ENCODE data around the gene ZDHHC16.

- TF ChIP-seq CTCF (IDR thresholded peaks at IDR 0.05) (no peak), POLR2A (IDR thresholded peaks at IDR 0.05) (no peak)
These were observed 44.5 kb upstream of the ZDHHC16 start for GRCh38 chr10:97401455-97401919.

Data from lower leg skin (tissue), 3 donors.